Bronchial epithelial cell (primary cell): ENCODE results near the gene ZBTB6. TPM values are rescaled to one million over a fixed set of nuclear protein-coding genes. Genes with fewer than 3 reads are reported as not detected.
A peak's percentile ranks its signal among the peaks of the same experiment; 100 is the strongest.

Source experiments
- DNase-seq: peaks from one replicate; pipeline ENCODE4 v3.0.0-alpha.2; 2010; ENCODE audit warnings: low read depth
- FAIRE-seq: peaks from 2 replicates; lab custom pipeline; 2011; peaks lifted over from hg19 to GRCh38; lab: Jason Lieb, UNC
- H3K27me3 ChIP-seq: 2 replicates; pipeline ENCODE4 v1.5.1; 2011; ENCODE audit warnings: low read length; ENCODE audit not compliant: control insufficient read depth, insufficient read depth
- H3K36me3 ChIP-seq: 2 replicates; pipeline ENCODE4 v1.5.1; 2011; ENCODE audit warnings: low read length; ENCODE audit not compliant: control insufficient read depth, insufficient read depth
- H3K4me3 ChIP-seq: 2 replicates; pipeline ENCODE4 v1.5.1; 2011; ENCODE audit warnings: mild to moderate bottlenecking, low read depth, low read length, control low read depth
- total RNA-seq: library from RNA; depleted of rRNA; stranded (reverse); fragments of >200 nt; gene quantifications from 2 replicates; pipeline ENCODE4 v1.2.1, GENCODE V29; 2014
- TF ChIP-seq, protein P1 (sequence below): IDR thresholded peaks from 2 replicates; pipeline ENCODE4 v1.5.1; 2011; ENCODE audit warnings: mild to moderate bottlenecking, moderate library complexity, low read length, control low read depth, inconsistent platforms; ENCODE audit not compliant: insufficient read depth, severe bottlenecking

The ZBTB6 gene
- total RNA-seq, 1 donor from 2014 or later: 15.3 TPM

DNA sequence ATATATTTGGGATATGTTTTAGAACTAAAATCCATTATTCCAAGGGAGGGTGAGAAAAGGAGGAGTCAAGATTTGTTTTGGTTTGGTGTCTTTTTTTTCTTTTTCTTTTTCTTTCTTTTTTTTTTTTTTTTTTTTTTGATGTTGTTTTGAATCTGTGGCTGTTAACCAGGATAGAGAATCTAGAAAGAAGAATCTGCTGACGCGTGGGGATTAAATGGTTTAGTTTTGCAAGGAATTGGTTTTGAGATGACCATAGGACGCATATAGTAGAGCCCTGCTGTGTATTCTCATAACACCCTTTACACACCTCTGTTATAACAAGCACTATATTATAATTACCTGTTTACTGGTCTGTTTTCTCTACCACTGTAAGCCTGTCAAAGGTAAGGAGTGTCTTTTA, 37.1 kb upstream of the ZBTB6 start:
- Histone ChIP-seq H3K4me3 (no peak overlapping the region), H3K27me3 (no peaks in the 10 kb centered on the region), H3K36me3 (no peaks in the 10 kb centered on the region)
- TF ChIP-seq, protein P1, sequence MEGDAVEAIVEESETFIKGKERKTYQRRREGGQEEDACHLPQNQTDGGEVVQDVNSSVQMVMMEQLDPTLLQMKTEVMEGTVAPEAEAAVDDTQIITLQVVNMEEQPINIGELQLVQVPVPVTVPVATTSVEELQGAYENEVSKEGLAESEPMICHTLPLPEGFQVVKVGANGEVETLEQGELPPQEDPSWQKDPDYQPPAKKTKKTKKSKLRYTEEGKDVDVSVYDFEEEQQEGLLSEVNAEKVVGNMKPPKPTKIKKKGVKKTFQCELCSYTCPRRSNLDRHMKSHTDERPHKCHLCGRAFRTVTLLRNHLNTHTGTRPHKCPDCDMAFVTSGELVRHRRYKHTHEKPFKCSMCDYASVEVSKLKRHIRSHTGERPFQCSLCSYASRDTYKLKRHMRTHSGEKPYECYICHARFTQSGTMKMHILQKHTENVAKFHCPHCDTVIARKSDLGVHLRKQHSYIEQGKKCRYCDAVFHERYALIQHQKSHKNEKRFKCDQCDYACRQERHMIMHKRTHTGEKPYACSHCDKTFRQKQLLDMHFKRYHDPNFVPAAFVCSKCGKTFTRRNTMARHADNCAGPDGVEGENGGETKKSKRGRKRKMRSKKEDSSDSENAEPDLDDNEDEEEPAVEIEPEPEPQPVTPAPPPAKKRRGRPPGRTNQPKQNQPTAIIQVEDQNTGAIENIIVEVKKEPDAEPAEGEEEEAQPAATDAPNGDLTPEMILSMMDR: no peak
- no peak for DNase-seq
- no peak for FAIRE-seq

DNA sequence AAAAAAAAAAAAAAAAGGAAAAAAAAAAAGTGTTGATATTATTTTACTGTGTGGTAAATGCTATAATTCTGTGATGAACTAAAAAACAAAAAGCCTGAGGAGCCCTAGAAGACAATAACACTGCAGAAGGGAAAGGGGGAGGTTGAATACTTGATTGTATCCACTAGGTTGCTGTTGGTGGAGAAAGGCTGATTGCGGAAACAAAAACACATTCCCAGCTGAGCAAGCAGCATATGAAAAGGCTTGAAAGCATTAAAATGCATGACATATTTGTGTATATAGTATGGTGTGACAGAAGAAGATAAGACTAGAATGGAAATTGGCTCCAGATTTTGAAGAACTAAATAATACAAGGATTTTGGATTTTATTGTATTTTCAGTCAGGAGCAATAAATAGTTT, 36.6 kb upstream of the ZBTB6 start:
- DNase-seq (no peak), FAIRE-seq (no peak)
- TF ChIP-seq, protein P1: no peak
- no peak overlapping the region for H3K4me3 ChIP-seq
- H3K36me3 ChIP-seq: no peaks in the 10 kb centered on the region
- no peaks in the 10 kb centered on the region for H3K27me3 ChIP-seq

DNA sequence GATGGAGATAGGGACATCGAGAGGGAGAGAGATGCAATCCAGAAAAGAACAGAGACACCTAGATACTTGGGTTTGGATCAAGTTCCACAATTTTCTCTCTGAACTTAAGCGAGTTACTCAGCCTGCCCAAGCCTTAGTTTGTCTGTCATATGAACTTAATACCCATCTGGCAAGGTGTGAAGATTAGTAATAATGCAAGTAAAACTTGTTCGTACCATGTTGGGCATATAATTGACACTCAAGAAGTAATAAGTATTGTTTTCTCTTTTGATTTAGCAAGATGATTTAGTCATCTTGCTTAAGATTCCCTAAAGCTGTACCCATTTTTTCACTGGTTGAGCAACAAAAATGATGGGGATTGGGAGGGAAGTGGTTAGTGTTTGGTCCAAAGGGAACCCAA, 35.2 kb upstream of the ZBTB6 start:
- no peak overlapping the region for H3K4me3 ChIP-seq
- TF ChIP-seq, protein P1: no peak
- H3K27me3 ChIP-seq: no peaks in the 10 kb centered on the region
- peak; percentile 40 for DNase-seq
- no peaks in the 10 kb centered on the region for H3K36me3 ChIP-seq
- no peak for FAIRE-seq

DNA sequence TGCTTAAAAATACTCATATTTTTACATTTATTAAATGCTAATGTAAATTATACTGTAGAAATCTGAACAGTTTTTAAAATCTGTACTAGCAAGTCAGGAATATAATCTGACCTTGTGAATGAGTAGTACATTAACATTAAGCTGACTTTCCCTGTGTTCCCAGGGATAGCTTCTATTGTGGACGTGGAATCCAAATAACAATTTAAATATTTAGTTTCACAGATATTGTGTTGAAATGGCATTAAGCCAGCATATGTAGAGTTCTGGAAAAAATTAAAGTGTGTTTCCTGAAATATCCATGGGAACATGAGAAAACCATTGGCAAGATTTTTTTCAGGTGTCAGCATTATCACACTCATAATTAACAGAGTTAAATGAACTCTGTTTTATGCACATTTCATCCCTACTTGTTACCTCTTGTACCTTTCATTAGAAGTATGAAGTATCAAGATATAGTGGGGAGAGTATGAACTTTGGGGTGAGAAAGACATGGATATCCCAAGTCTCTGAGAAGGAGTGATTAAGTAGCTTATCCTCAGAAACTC, 33.4 kb upstream of the ZBTB6 start:
- TF ChIP-seq, protein P1: no peak
- Histone ChIP-seq H3K36me3 (no peaks in the 10 kb centered on the region), H3K27me3 (no peaks in the 10 kb centered on the region), H3K4me3 (no peak overlapping the region)
- FAIRE-seq (no peak), DNase-seq (no peak)

DNA sequence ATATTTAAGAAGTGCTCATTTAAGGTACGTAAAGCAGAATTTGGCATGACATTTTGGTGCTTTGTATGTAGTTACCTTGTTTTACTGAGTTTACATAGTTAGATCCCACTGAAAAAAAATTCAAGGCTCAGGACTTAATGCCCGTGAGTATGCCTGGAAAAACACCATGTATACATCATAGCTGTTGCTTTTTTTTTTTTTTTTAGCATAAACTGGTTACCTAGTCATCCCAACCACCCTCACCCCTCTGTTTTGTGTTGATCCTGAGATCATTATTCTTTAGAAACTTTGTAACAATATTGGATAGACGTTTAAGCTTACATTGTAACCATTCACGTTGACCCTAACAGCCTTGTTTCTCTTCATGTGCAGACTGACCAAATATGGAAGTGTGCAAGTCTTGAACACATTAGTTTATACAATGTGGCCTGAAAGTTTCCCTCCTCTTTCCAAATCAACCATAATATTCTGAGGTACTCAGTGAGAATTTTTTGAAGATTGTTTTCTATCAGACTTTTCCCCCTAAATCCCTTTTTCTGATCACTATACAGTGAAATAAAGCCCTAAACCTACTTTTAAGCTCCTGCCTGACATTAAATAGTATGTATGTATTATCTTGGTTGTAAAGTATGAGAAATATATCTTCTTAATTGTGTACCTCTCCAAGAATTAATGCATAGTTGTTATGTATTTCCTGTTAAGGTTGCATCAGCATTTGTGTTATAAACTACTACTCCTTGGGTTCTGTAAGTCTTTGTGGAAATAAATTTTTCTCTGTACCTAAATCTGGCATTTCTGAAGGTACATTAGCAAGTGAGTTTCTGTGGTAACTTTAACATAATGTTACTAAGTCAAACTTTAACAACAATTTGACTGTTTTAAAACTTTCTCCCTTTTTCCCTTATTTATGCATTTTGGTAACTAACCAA, 32.1 kb upstream of the ZBTB6 start:
- FAIRE-seq: no peak
- TF ChIP-seq, protein P1: no peak
- Histone ChIP-seq H3K27me3 (no peaks in the 10 kb centered on the region), H3K36me3 (no peaks in the 10 kb centered on the region), H3K4me3 (no peak overlapping the region)
- DNase-seq: no peak
